Thymus (tissue), 11 donors: ENCODE measurements around the gene ENPP7. TPM values are rescaled to one million over a fixed set of nuclear protein-coding genes. Genes with fewer than 3 reads are reported as not detected.

Source experiments
- DNase-seq, 9 donors: peaks; one replicate each; pipeline ENCODE4 v3.0.0-alpha.2; 2013; ENCODE audit warnings: low spot score in 9 of 9, low read depth in 6 of 9, missing footprints in 1 of 9
- H3K27ac ChIP-seq, 2 donors: one replicate each; pipeline ENCODE4 v1.5.1; 2013; ENCODE audit warnings: control low read depth in 1 of 2, low read depth in 1 of 2, low read length in 1 of 2, mild to moderate bottlenecking in 1 of 2, moderate library complexity in 1 of 2
- H3K27me3 ChIP-seq, 2 donors: one replicate each; pipeline ENCODE4 v1.5.1; 2013; ENCODE audit warnings: low read length in 1 of 2; ENCODE audit not compliant: control insufficient read depth in 2 of 2, insufficient read depth in 1 of 2
- H3K36me3 ChIP-seq, 2 donors: one replicate each; pipeline ENCODE4 v1.5.1; 2013; ENCODE audit warnings: low read length in 1 of 2, mild to moderate bottlenecking in 1 of 2, moderate library complexity in 1 of 2; ENCODE audit not compliant: control insufficient read depth in 2 of 2, insufficient read depth in 2 of 2
- H3K4me1 ChIP-seq, 2 donors: one replicate each; pipeline ENCODE4 v1.5.1; 2013; ENCODE audit warnings: low read length in 2 of 2; ENCODE audit not compliant: control insufficient read depth in 2 of 2, insufficient read depth in 2 of 2
- H3K4me3 ChIP-seq, 2 donors: one replicate each; pipeline ENCODE4 v1.5.1; 2013; ENCODE audit warnings: low read length in 2 of 2, control low read depth in 1 of 2, mild to moderate bottlenecking in 1 of 2
- H3K9me3 ChIP-seq, 2 donors: one replicate each; pipeline ENCODE4 v1.5.1; 2013; ENCODE audit warnings: low read length in 1 of 2, mild to moderate bottlenecking in 1 of 2; ENCODE audit not compliant: control insufficient read depth in 2 of 2, insufficient read depth in 1 of 2
- WGBS: extraction: QIAGEN DNeasy Blood & Tissue Kit; methylation state at CpG from one replicate; pipeline ENCODE4 v1.1.7; 2013; 5-methylcytosine and 5-hydroxymethylcytosine counted together
- polyA plus RNA-seq: library from polyadenylated mRNA; stranded (reverse); fragments of 200-250 nt; gene quantifications from one replicate; pipeline ENCODE4 v1.2.3, GENCODE V29; 2013
- total RNA-seq: library from RNA; stranded (reverse); fragments of 120-200 nt; gene quantifications from one replicate; pipeline ENCODE4 v1.2.4, GENCODE V29; 2013
- donor health status: healthy.

Gene ENPP7
- total and polyA plus RNA-seq, 2 donors: 0.05 to 0.09 TPM

GRCh38 chr17:79789943-79790804 lies 59.4 kb downstream of the ENPP7 start:
- peaks cover 0 to 29% of the 10 kb centered on the region in 2 donors for H3K9me3 ChIP-seq
- no peak overlapping the region for H3K27ac ChIP-seq
- H3K36me3 ChIP-seq: peaks cover 18 to 19% of the 10 kb centered on the region in 2 donors
- peaks cover 1 to 54% of the 10 kb centered on the region in 2 donors for H3K4me1 ChIP-seq
- 14% methylated on average over 74 of the region's 74 CpGs for WGBS
- peak in 1 of 9 donors; percentile 37 for DNase-seq
- H3K4me3 ChIP-seq: peak overlapping the region in 1 of 2 donors; percentile 9
- peaks cover 74 to 91% of the 10 kb centered on the region in 2 donors for H3K27me3 ChIP-seq

GRCh38 chr17:79790805-79791734 lies 60.3 kb downstream of the ENPP7 start:
- Histone ChIP-seq H3K36me3 (peaks cover 15 to 16% of the 10 kb centered on the region in 2 donors), H3K27ac (no peak overlapping the region), H3K9me3 (peaks cover 0 to 29% of the 10 kb centered on the region in 2 donors), H3K4me3 (peak overlapping the region in 1 of 2 donors; percentile 2), H3K27me3 (peaks cover 77 to 92% of the 10 kb centered on the region in 2 donors), H3K4me1 (peaks cover 7 to 61% of the 10 kb centered on the region in 2 donors)
- DNase-seq: peak in 1 of 9 donors; percentile 31
- WGBS: 9% methylated on average over 68 of the region's 68 CpGs

GRCh38 chr17:79791735-79792161 lies 61.0 kb downstream of the ENPP7 start:
- peaks cover 10 to 66% of the 10 kb centered on the region in 2 donors for H3K4me1 ChIP-seq

More at GRCh38 chr17:79791735-79792161, 61.0 kb downstream of the ENPP7 start:
- Histone ChIP-seq H3K36me3 (peaks cover 15 to 16% of the 10 kb centered on the region in 2 donors), H3K9me3 (peaks cover 0 to 29% of the 10 kb centered on the region in 2 donors), H3K4me3 (no peak overlapping the region), H3K27ac (no peak overlapping the region), H3K27me3 (peaks cover 77 to 86% of the 10 kb centered on the region in 2 donors)
- DNase-seq: no peak
- WGBS: 8% methylated on average over 26 of the region's 26 CpGs

Other genes starting within 250 kb of the ENPP7 start
- 0.05 TPM for gene RBFOX3, start 119.9 kb upstream of the ENPP7 start, total RNA-seq
- 0.39 TPM for gene RBFOX3, start 119.9 kb upstream of the ENPP7 start, polyA plus RNA-seq
- gene CBX2, start 47.2 kb downstream of the ENPP7 start, total RNA-seq: 12.8 TPM
- gene CBX2, start 47.2 kb downstream of the ENPP7 start, polyA plus RNA-seq: 4.4 TPM
- 7.4 TPM for gene CBX8, start 66.1 kb downstream of the ENPP7 start, total RNA-seq
- 12.8 TPM for gene CBX8, start 66.1 kb downstream of the ENPP7 start, polyA plus RNA-seq
- 26.9 TPM for gene CBX4, start 108.5 kb downstream of the ENPP7 start, total RNA-seq
- 32.1 TPM for gene CBX4, start 108.5 kb downstream of the ENPP7 start, polyA plus RNA-seq